Inferior parietal cortex (tissue), 1 donor: ENCODE data around the gene GNL3L.
"Not testable (repeated sequence)": the region's sequence is repeated elsewhere in the genome, so short reads cannot be mapped to it uniquely, and the experiment has no call there.

Source experiments
- DNase-seq: peaks from one replicate; pipeline ENCODE4 v3.0.0-alpha.2; 2016; ENCODE audit errors: extremely low spot score

GNL3L gene

GRCh38 chrX:54529552-54530356 is at the start of gene GNL3L:
Gene GNL3L, plus strand, starts transcription at chrX:54530219. Its CDS starts 2,348 bp downstream, at chrX:54532567.
- DNase-seq: peak; percentile 63

- DNase-seq: no peak
These were observed 47.0 kb upstream of the GNL3L start for GRCh38 chrX:54482839-54483593.

- DNase-seq: no peak
These were observed 46.1 kb upstream of the GNL3L start for GRCh38 chrX:54483946-54484345.

GRCh38 chrX:54484666-54485065 is 45.4 kb upstream of the GNL3L start:
- DNase-seq: no peak

GRCh38 chrX:54489819-54490218 is 40.2 kb upstream of the GNL3L start:
- not testable (repeated sequence) for DNase-seq

GRCh38 chrX:54492340-54492739 is 37.7 kb upstream of the GNL3L start:
- no peak for DNase-seq

- no peak for DNase-seq
These were observed 35.6 kb upstream of the GNL3L start for GRCh38 chrX:54494166-54494988.

- no peak for DNase-seq
These were observed 34.8 kb upstream of the GNL3L start for GRCh38 chrX:54494989-54495813.

- peak; percentile 6 for DNase-seq
These were observed 34.1 kb upstream of the GNL3L start, which contains the start of gene FGD1 for GRCh38 chrX:54495814-54496516. Gene FGD1, minus strand, starts transcription at chrX:54496234. Its CDS starts 802 bp downstream, at chrX:54495432.

GRCh38 chrX:54496517-54496852 is 33.5 kb upstream of the GNL3L start:
- DNase-seq: peak; percentile 6

GRCh38 chrX:54496936-54497335 is 33.1 kb upstream of the GNL3L start:
- DNase-seq: no peak

- DNase-seq: no peak
These were observed 20.6 kb upstream of the GNL3L start for GRCh38 chrX:54509400-54509799.

- no peak for DNase-seq
These were observed 868 bp upstream of the GNL3L start for GRCh38 chrX:54529151-54529550.

GRCh38 chrX:54530357-54530900 is 410 bp downstream of the GNL3L start:
- no peak for DNase-seq

- DNase-seq: no peak
These were observed 4.3 kb downstream of the GNL3L start for GRCh38 chrX:54534271-54534670.

- no peak for DNase-seq
These were observed 10.3 kb downstream of the GNL3L start for GRCh38 chrX:54540289-54540688.

GRCh38 chrX:54542239-54542638 is 12.2 kb downstream of the GNL3L start:
- DNase-seq: not testable (repeated sequence)

GRCh38 chrX:54550821-54551220 is 20.8 kb downstream of the GNL3L start:
- DNase-seq: no peak

GRCh38 chrX:54551801-54552200 is 21.8 kb downstream of the GNL3L start:
- DNase-seq: no peak

GRCh38 chrX:54555006-54555405 is 25.0 kb downstream of the GNL3L start:
- not testable (repeated sequence) for DNase-seq
